Measurements from ENCODE around the gene AGAP1.

- TF ChIP-seq, protein P1, sequence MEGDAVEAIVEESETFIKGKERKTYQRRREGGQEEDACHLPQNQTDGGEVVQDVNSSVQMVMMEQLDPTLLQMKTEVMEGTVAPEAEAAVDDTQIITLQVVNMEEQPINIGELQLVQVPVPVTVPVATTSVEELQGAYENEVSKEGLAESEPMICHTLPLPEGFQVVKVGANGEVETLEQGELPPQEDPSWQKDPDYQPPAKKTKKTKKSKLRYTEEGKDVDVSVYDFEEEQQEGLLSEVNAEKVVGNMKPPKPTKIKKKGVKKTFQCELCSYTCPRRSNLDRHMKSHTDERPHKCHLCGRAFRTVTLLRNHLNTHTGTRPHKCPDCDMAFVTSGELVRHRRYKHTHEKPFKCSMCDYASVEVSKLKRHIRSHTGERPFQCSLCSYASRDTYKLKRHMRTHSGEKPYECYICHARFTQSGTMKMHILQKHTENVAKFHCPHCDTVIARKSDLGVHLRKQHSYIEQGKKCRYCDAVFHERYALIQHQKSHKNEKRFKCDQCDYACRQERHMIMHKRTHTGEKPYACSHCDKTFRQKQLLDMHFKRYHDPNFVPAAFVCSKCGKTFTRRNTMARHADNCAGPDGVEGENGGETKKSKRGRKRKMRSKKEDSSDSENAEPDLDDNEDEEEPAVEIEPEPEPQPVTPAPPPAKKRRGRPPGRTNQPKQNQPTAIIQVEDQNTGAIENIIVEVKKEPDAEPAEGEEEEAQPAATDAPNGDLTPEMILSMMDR (IDR thresholded peaks at IDR 0.05): no peak
- TF ChIP-seq POLR2A (IDR thresholded peaks at IDR 0.05): no peak
These were observed 98.6 kb downstream of the AGAP1 start for GRCh38 chr2:235592430-235592829.
